ENCODE measurements around the gene TGFB1I1. TPM values are rescaled to one million over a fixed set of nuclear protein-coding genes. Genes with fewer than 3 reads are reported as not detected.

Gene TGFB1I1
- polyA plus RNA-seq, 1 donor from 2014 or later: 0.38 TPM

DNA sequence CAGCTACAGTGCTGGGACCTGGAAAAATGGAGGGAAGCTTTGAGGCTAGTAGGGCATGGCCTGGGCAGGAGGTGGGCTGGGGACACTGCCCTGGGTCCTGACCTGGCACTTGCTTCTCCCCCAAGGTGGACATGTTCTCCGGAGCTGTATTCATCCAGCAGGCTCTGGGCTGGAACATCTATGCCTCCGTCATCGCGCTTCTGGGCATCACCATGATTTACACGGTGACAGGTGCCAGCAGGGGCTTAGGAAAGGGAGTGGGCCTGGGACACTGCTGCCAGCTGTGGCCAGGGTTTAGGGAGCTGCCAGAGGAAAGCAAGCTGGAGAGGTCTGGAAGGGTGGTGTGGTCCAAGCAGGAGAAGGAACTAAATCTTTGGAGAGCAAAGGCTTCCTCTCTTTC is 14.1 kb downstream of the TGFB1I1 start:
- Histone ChIP-seq H3K27ac (ENCODE audit: low read length) (no peak overlapping the region), H3K9me2 (ENCODE audit: insufficient read depth, low read length) (no peaks in the 10 kb centered on the region), H3K4me3 (ENCODE audit: low read length) (no peak overlapping the region), H3K4me2 (ENCODE audit: low read length) (no peak overlapping the region), H3K9me3 (ENCODE audit: low read length) (no peaks in the 10 kb centered on the region), H3F3A (ENCODE audit: insufficient read depth, low read length, poor library complexity, severe bottlenecking) (no peaks in the 10 kb centered on the region), H3K79me2 (replicated peaks; ENCODE audit: insufficient read depth, low read length) (no peaks in the 10 kb centered on the region), H2AFZ (ENCODE audit: low read depth, low read length) (no peak overlapping the region), H4K20me1 (ENCODE audit: insufficient read depth) (no peaks in the 10 kb centered on the region), H3K27me3 (ENCODE audit: insufficient read depth, low read depth, low read length) (peaks cover 41% of the 10 kb centered on the region), H3K9ac (ENCODE audit: low read length) (no peak overlapping the region), H3K36me3 (ENCODE audit: insufficient read depth, low read length) (no peaks in the 10 kb centered on the region)
- TF ChIP-seq EP300 (conservative IDR thresholded peaks at IDR 0.05; ENCODE audit: poor library complexity, severe bottlenecking) (no peak), EZH2 (IDR thresholded peaks at IDR 0.05; ENCODE audit: borderline replicate concordance, insufficient read depth, low read length, poor library complexity, severe bottlenecking) (no peak), TAF1 (IDR thresholded peaks at IDR 0.05; ENCODE audit: low read depth) (no peak), RAD21 (conservative IDR thresholded peaks at IDR 0.05) (no peak), SMC3 (conservative IDR thresholded peaks at IDR 0.05; ENCODE audit: poor library complexity) (no peak), POLR2AphosphoS5 (IDR thresholded peaks at IDR 0.05) (no peak), MXI1 (conservative IDR thresholded peaks at IDR 0.05; ENCODE audit: poor library complexity, severe bottlenecking) (no peak)
- TF ChIP-seq, protein P1, sequence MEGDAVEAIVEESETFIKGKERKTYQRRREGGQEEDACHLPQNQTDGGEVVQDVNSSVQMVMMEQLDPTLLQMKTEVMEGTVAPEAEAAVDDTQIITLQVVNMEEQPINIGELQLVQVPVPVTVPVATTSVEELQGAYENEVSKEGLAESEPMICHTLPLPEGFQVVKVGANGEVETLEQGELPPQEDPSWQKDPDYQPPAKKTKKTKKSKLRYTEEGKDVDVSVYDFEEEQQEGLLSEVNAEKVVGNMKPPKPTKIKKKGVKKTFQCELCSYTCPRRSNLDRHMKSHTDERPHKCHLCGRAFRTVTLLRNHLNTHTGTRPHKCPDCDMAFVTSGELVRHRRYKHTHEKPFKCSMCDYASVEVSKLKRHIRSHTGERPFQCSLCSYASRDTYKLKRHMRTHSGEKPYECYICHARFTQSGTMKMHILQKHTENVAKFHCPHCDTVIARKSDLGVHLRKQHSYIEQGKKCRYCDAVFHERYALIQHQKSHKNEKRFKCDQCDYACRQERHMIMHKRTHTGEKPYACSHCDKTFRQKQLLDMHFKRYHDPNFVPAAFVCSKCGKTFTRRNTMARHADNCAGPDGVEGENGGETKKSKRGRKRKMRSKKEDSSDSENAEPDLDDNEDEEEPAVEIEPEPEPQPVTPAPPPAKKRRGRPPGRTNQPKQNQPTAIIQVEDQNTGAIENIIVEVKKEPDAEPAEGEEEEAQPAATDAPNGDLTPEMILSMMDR (IDR thresholded peaks at IDR 0.05; ENCODE audit: poor library complexity, severe bottlenecking): no peak
- TF ChIP-seq, protein P2, sequence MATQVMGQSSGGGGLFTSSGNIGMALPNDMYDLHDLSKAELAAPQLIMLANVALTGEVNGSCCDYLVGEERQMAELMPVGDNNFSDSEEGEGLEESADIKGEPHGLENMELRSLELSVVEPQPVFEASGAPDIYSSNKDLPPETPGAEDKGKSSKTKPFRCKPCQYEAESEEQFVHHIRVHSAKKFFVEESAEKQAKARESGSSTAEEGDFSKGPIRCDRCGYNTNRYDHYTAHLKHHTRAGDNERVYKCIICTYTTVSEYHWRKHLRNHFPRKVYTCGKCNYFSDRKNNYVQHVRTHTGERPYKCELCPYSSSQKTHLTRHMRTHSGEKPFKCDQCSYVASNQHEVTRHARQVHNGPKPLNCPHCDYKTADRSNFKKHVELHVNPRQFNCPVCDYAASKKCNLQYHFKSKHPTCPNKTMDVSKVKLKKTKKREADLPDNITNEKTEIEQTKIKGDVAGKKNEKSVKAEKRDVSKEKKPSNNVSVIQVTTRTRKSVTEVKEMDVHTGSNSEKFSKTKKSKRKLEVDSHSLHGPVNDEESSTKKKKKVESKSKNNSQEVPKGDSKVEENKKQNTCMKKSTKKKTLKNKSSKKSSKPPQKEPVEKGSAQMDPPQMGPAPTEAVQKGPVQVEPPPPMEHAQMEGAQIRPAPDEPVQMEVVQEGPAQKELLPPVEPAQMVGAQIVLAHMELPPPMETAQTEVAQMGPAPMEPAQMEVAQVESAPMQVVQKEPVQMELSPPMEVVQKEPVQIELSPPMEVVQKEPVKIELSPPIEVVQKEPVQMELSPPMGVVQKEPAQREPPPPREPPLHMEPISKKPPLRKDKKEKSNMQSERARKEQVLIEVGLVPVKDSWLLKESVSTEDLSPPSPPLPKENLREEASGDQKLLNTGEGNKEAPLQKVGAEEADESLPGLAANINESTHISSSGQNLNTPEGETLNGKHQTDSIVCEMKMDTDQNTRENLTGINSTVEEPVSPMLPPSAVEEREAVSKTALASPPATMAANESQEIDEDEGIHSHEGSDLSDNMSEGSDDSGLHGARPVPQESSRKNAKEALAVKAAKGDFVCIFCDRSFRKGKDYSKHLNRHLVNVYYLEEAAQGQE (IDR thresholded peaks at IDR 0.05; ENCODE audit: borderline replicate concordance): no peak

DNA sequence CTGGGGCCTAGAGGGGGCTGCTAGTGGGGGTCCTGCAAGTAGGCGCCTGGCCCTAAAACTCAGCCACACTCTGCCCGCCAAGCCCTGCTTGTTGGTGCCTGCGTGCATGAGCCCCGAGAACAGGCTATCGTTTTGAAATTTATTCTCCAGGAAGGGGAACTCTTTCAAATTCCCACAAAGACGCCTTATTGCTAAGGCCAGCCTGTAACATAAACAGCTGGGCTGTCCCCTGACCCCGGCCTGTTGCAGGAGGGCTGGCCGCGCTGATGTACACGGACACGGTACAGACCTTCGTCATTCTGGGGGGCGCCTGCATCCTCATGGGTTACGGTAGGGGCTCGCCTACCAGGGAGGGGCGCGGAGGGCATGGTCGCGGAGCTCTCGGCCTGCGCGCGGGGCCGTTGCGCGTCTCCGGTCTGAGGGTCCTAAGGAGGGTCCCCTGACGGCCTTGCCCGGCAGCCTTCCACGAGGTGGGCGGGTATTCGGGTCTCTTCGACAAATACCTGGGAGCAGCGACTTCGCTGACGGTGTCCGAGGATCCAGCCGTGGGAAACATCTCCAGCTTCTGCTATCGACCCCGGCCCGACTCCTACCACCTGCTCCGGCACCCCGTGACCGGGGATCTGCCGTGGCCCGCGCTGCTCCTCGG is 15.2 kb downstream of the TGFB1I1 start:
- no peaks in the 10 kb centered on the region for H4K20me1 ChIP-seq (ENCODE audit: insufficient read depth)
- no peaks in the 10 kb centered on the region for H3K36me3 ChIP-seq (ENCODE audit: insufficient read depth, low read length)
- no peak overlapping the region for H3K27ac ChIP-seq (ENCODE audit: low read length)
- TF ChIP-seq, protein P2 (IDR thresholded peaks at IDR 0.05; ENCODE audit: borderline replicate concordance): no peak
- peak; percentile 3 for TF ChIP-seq EZH2 (IDR thresholded peaks at IDR 0.05; ENCODE audit: borderline replicate concordance, insufficient read depth, low read length, poor library complexity, severe bottlenecking)
- peak overlapping the region; percentile 52 for H3K4me2 ChIP-seq (ENCODE audit: low read length)
- peak overlapping the region; percentile 27 for H3K9ac ChIP-seq (ENCODE audit: low read length)
- H3K4me3 ChIP-seq (ENCODE audit: low read length): peak overlapping the region; percentile 74
- no peaks in the 10 kb centered on the region for H3K9me3 ChIP-seq (ENCODE audit: low read length)
- H3K79me2 ChIP-seq (replicated peaks; ENCODE audit: insufficient read depth, low read length): no peaks in the 10 kb centered on the region
- no peak overlapping the region for H2AFZ ChIP-seq (ENCODE audit: low read depth, low read length)
- H3F3A ChIP-seq (ENCODE audit: insufficient read depth, low read length, poor library complexity, severe bottlenecking): no peaks in the 10 kb centered on the region
- H3K9me2 ChIP-seq (ENCODE audit: insufficient read depth, low read length): no peaks in the 10 kb centered on the region
- peaks cover 39% of the 10 kb centered on the region for H3K27me3 ChIP-seq (ENCODE audit: insufficient read depth, low read depth, low read length)
